Stimulated activated naive CD4-positive, alpha-beta T cell treated with Interleukin-2 at 50 U/mL for 16 hours (primary cell): ENCODE results near the gene TSPAN11.

ENCODE experiments used
- DNase-seq: peaks from one replicate; lab custom pipeline; 2025; lab: John Stamatoyannopoulos, UW

TSPAN11 gene

GRCh38 chr12:30911207-30911606 lies 15.3 kb upstream of the TSPAN11 start:
- no peak for DNase-seq

DNA sequence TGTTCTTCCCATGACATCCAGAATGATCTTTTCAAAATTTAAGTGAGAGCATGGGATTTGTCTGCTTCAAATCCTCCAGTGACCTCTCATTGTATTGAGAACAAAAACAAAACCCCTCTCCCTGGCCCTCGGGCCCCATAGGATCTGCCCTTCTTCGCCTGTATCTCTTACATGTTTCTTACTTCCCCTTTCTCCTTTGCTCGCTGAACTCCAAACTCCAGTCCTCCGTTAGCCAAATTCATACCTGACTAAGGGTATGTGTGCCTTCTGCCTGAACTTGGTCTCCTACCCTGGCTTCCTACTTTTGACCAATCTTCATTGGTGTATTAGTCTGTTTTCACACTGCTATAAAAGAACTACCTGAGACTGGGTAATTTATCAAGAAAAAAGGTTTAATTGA lies 13.2 kb upstream of the TSPAN11 start:
- no peak for DNase-seq

DNA sequence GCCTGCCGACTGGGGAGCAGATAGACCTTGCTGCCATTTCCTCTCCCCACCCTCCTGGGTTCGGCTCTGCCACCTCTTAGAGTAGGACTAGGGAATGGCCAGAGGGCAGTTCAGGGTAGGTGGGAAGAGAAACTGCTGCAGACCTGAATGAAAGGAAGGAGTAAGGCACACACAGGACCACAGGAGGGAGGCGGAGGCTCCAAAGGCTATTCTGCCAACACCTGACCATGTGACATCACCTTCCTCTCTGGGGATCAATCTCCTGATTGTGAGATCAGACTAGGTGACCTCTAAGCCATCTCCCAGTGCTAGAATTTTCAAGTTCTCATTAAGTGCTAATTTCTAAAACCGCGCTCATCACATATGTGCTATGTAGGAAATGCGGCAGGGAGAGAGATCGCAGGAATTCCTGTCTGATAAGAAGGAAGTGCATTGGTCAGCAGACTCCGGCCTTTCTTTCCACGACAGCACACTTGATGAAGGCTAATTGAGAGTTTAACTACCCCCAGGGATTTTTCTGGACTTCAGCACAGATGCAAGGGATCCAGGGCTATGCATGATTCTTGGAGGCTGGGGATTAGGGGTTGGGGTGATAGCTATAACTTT lies 11.5 kb upstream of the TSPAN11 start:
- DNase-seq: no peak

DNA sequence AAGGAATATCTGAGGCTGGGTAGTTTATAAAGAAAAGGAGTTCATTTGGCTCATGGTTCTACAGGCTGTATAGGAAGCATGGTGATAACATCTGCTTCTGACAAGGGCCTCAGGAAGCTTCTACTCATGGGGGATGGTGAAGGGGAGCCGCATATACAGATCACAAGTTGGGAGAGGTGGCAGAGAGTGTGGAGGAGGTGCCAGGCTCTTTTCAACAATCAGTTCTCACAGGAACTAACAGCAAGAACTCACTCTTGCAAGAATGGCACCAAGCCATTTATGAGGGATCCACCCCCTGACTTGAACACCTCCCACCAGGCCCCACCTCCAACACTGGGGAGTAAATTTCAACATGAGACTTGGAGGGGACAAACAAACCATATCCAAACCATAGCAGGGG lies 3.5 kb upstream of the TSPAN11 start:
- DNase-seq: no peak

DNA sequence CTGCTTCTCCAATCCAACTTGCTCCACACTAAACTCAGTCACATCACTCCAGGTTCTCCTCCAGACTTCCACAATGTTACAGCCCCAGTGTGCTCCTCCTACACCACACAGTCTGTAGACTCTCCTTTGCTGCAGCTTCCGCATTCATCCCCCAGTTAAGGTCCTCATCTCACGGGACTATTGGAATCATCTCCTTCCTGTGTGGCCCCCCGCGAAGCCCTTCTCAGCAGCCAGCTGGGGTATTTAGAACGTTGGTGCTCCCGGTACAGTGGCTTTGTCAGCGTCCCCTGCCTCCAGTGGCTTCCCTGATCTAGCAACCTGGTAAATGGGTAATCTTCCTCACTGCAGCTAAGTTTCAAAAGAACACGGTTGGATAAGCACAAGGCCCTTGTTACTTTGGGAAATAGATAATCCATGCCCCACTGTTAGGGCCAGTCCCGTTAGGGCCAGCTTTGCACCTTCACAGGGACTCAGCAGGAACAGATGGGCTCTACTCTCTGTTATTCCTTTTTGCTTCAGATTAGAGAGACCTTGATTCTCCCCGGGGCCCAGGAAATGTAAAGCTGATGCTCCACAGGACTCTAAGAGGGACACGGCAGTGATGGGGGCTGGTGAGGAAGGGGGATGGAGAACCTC lies 823 bp upstream of the TSPAN11 start:
- DNase-seq: no peak

- DNase-seq: no peak
These were observed 669 bp downstream of the TSPAN11 start for GRCh38 chr12:30927222-30927611.

DNA sequence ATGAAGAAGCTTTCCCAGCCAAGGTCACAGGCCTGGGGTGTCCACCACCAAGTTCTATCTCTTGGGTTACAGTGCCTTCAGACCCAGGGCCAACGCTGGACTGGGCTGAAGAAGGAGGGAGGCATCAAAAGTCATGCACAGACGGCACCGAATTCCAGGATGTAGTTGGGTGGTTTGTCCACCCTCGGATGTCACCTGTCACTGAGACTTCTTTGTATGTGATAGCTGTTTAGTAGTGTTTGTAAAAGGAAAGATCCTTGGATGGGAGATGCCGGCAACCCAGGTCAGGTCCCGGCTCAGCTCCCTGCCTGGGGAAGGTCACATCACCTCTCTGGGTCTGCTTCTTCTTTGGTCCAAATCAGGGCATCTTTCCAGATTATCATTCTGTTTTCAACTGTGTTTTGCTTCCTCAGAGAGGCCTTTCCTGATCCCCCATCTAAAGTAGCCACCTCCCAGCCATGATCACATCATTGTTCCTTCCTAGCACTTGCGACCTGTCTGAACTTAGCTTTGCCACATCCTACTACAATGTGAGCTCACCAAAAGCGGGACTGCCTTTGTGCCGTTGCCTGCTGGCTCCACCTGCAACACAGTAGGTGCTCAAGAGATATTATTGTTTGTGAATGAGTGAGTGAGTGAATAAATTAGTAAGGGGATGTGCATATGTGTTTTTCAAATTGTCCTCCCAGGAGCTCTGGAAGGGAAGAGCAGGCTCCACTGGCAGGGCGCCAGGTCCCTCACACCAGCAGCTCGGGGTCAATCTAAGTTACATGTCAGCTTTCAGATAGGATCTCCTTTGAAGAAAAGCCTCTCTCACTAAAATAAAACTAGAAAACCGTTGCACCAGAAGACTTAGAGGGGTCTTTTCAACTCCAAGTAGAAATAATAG lies 2.1 kb downstream of the TSPAN11 start:
- no peak for DNase-seq

DNA sequence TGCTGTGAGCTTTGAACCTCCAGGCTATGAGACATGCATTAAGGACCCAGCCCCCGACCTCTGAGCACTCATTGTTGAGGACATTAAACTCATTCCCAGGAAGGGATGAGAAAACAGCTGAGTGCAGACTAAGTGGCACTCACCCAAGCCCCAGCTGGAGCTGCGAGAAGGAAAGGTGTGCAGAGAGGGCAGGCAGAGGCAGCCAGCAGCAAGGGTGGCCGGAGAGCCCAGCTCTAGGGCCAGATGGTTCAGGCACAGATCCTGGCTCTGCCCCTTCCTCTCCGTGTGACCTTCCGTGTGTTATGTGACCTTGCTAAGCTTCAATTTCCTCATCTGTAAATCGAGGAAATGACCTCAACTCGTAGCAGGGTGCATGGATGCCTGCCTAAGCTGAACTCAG lies 3.7 kb downstream of the TSPAN11 start:
- no peak for DNase-seq

GRCh38 chr12:30930641-30931040 lies 4.1 kb downstream of the TSPAN11 start:
- DNase-seq: no peak

DNA sequence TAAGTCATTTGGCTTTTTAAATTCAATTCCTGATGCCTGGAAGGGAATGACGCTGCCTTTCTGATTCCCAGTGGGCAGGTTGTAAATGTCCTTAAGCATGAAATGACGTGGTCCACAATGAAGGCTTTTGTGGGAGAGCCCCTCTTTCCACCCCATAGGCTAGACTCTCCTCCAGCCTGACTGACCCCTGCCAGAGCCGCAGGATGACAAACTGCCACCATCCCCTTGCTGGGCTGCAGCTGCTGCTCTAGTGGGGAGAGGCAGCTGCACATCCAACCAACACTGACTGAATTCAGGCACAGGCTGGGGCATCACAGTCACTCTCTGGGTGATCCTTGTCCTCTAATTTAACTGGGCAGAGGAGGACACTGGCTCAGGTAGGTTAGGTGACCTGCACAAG lies 6.3 kb downstream of the TSPAN11 start:
- DNase-seq: no peak

- DNase-seq: no peak
These were observed 8.3 kb downstream of the TSPAN11 start for GRCh38 chr12:30934811-30935210.

DNA sequence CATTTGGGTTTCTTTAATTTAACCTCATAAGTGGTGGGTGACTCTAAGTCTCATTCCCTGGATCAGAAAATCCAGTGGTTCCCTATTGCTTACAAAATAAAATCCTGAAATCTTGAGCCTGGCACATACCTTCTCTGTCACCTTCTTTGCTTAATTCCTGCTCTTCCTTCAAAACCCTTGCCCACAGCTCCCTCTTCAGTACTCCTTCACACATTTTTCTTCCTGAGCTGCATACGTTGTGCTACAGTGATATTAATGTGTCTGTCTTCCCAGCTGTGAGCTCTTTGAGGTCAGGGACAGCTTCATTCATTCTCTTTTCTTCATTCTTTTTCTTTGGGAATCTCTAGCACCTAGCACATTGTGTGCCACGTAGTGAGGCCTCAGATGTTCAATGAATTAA lies 9.5 kb downstream of the TSPAN11 start:
- DNase-seq: no peak

DNA sequence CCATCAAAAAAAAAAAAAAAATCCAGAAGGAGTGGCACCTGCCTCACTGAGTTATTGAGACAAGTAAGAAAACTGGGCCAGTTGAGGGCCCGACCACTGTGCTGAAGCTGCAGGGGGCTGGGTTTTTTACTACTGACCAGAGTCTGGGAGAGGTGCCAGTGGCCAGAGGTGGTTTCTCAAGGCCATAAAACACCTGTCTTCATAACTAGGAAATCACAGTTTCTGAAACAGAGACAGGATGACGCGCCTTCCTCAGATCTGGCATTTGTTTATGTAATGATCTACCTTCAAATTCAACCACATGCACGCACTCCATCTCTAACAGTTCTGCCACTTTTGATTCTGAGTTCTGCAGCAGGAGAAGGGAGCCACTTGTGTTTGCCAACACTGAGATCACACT lies 12.7 kb downstream of the TSPAN11 start:
- no peak for DNase-seq

GRCh38 chr12:30942486-30942885 lies 15.9 kb downstream of the TSPAN11 start:
- DNase-seq: no peak

DNA sequence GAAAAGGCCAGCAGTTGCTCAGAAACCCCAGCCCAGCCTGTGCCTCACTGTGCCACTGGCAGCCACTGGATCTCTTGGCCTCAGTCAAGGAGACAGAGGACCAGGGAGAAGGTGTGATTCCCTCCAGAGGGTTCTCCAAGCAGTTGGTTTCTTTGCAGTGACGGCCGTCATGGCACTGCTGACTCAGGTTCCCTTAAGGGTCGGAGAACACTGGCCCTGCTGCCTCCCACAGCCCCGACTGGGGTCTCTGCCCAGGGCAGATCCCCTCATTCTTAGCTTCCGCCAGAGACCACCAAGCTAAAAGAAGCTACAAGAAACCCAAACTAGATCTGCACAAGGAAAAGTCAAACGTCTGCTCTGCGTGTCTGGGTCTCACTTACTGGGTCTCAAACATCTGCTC lies 16.4 kb downstream of the TSPAN11 start:
- no peak for DNase-seq

GRCh38 chr12:30945443-30946164 lies 19.1 kb downstream of the TSPAN11 start:
- DNase-seq: no peak

DNA sequence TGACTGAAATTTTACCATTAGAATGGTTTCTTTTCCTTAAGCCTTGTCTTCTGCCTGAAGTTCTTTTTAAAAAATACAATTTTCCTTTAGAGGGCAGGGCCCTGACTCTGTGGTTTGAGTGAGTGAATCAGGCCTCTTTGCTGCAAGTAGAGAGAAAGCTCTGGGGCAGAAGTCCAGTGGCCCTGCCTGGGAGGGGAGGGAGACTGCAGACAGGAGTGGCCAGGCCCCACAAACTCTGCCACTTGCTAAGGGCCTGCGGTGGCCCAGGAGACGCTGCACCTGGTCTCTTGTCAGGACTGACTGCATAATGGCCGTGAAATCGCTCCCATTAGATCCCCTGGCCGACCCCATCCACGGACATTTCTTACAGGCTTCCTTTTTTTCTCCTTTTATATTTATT lies 25.5 kb downstream of the TSPAN11 start:
- DNase-seq: no peak

DNA sequence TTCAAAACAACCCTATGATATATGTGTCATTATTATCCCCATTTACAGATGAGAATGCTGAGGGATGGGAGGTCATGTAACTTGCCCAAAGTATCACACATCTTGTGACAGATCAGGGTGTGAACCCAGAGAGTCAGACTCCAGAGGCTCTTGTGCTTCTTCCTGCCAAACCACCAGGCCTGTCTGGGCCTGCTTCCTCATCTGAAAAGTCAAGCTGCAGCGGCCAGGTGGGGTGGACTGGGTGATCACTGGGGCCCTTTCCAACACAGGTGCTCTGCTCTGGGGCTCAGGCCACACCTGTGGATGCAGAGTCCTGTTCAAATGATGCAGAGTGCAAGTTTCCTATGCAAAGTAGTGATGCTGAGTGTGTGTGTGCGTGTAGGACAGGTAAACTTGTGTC lies 26.7 kb downstream of the TSPAN11 start:
- DNase-seq: no peak

DNA sequence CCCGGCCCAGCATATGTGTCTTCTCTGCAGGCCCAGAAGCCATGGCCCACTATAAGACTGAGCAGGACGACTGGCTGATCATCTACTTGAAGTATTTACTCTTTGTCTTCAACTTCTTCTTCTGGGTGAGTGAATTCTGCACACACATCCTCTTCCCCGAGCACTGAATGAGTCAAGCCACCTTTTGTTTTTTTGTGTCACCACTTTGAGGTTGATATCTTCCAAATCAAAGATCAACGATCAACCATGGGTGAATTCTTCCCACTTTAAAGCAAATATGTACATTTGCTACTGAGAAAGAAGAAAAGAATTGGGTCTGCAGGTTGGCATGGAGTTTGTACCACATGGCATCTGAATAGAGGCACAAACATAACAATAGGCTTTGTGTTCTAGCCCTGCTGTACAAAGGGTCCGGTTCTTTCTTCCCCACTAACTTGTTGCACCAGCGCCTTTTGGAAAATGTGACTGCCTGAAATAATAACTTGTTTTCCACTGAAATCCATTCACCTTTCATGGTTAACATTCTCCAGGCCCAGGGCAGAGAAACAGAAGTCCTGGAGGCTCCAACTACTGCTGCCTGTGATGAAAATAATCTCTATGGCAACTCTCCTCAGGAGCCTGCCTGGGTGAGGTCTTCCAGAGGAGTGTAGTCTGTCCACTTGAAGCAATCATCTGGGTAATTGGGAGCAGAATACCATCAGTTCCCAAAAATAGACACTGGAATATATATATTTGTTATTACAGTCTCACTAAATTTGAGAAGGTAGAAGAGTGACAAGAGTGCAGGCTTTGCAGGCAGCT lies 27.6 kb downstream of the TSPAN11 start:
- DNase-seq: no peak

- no peak for DNase-seq
These were observed 28.7 kb downstream of the TSPAN11 start for GRCh38 chr12:30955214-30955613.

DNA sequence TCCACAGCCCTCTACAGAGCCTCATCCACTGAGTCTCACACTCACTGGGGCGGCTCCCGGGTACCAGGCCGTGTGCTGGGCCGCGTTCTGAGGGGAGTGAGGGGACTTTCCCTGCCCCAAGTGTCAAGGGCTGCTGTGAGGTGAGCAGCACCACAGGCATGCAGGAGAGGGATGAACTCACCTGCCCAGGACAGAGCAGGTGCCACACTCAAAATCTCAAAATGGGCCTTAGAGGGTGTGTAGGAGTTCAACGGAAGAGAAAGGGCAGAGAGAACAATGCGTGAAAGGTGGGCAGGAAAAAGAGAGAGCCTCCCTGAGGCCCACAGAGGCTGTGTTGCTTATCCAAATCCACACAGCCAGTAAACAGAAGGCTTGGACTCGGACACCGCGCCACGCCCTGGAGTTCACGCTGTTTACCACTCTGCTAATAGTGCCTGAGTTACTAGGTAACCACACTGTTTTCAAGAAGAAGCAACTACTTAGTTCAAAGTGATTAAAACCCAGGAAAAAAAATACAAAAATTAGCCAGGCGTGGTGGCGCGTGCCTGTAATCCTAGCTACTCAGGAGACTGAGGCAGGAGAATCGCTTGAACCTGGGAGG lies 32.7 kb downstream of the TSPAN11 start:
- DNase-seq: no peak
